ENCODE data around the gene TXLNA.
"Not testable (repeated sequence)": the region's sequence is repeated elsewhere in the genome, so short reads cannot be mapped to it uniquely, and the experiment has no call there.

Gene TXLNA

GRCh38 chr1:32179443-32180185 is at the start of gene TXLNA:
Gene TXLNA, plus strand, starts transcription at chr1:32179675. Its CDS starts 671 bp downstream, at chr1:32180346.
- Histone ChIP-seq H3K27ac (ENCODE audit: low read depth, low read length) (peak within 1 kb of the TSS; percentile 91), H2AFZ (ENCODE audit: low read length, unreplicated experiment) (peak within 1 kb of the TSS; percentile 98), H3K36me3 (ENCODE audit: insufficient read depth, low read length) (peaks cover 8% of the 10 kb centered on the region), H3K79me2 (ENCODE audit: control insufficient read depth, insufficient read depth, low read length, unreplicated experiment) (peaks cover 41% of the 10 kb centered on the region), H3K27me3 (ENCODE audit: insufficient read depth, low read length) (no peaks in the 10 kb centered on the region), H3K4me3 (ENCODE audit: low read depth, low read length) (peak within 1 kb of the TSS; percentile 90), H3K4me1 (ENCODE audit: control insufficient read depth, insufficient read depth, low read length, unreplicated experiment) (peaks cover 25% of the 10 kb centered on the region)

- not testable (repeated sequence) for H2AFZ ChIP-seq (ENCODE audit: low read length, unreplicated experiment); H3K4me3 ChIP-seq (ENCODE audit: low read depth, low read length); H3K36me3 ChIP-seq (ENCODE audit: insufficient read depth, low read length); H3K27me3 ChIP-seq (ENCODE audit: insufficient read depth, low read length)
- Histone ChIP-seq H3K79me2 (ENCODE audit: control insufficient read depth, insufficient read depth, low read length, unreplicated experiment) (peaks cover 65% of the 10 kb centered on the region), H3K27ac (ENCODE audit: low read depth, low read length) (peak overlapping the region; percentile 57), H3K4me1 (ENCODE audit: control insufficient read depth, insufficient read depth, low read length, unreplicated experiment) (peaks cover 11% of the 10 kb centered on the region)
Observed at GRCh38 chr1:32133950-32134280, 45.6 kb upstream of the TXLNA start.

GRCh38 chr1:32137111-32137510 is 42.4 kb upstream of the TXLNA start:
- no peak overlapping the region for H3K27ac ChIP-seq (ENCODE audit: low read depth, low read length)
- H3K4me1 ChIP-seq (ENCODE audit: control insufficient read depth, insufficient read depth, low read length, unreplicated experiment) = peaks cover 21% of the 10 kb centered on the region
- H3K36me3 ChIP-seq (ENCODE audit: insufficient read depth, low read length) = no peaks in the 10 kb centered on the region; the same call in 1 of the 2 replicates
- no peaks in the 10 kb centered on the region for H3K27me3 ChIP-seq (ENCODE audit: insufficient read depth, low read length)
- H2AFZ ChIP-seq (ENCODE audit: low read length, unreplicated experiment) = no peak overlapping the region
- no peak overlapping the region for H3K4me3 ChIP-seq (ENCODE audit: low read depth, low read length)
- H3K79me2 ChIP-seq (ENCODE audit: control insufficient read depth, insufficient read depth, low read length, unreplicated experiment) = peaks cover 71% of the 10 kb centered on the region

GRCh38 chr1:32138965-32139364 is 40.5 kb upstream of the TXLNA start:
- Histone ChIP-seq H3K36me3 (ENCODE audit: insufficient read depth, low read length) (no peaks in the 10 kb centered on the region; the same call in 1 of the 2 replicates), H3K27me3 (ENCODE audit: insufficient read depth, low read length) (no peaks in the 10 kb centered on the region), H3K79me2 (ENCODE audit: control insufficient read depth, insufficient read depth, low read length, unreplicated experiment) (peaks cover 83% of the 10 kb centered on the region), H2AFZ (ENCODE audit: low read length, unreplicated experiment) (no peak overlapping the region), H3K4me3 (ENCODE audit: low read depth, low read length) (no peak overlapping the region), H3K4me1 (ENCODE audit: control insufficient read depth, insufficient read depth, low read length, unreplicated experiment) (peaks cover 30% of the 10 kb centered on the region), H3K27ac (ENCODE audit: low read depth, low read length) (peak overlapping the region; percentile 58)

GRCh38 chr1:32142446-32143301 is 36.8 kb upstream of the TXLNA start:
- Histone ChIP-seq H3K27ac (ENCODE audit: low read depth, low read length) (peak overlapping the region; percentile 55), H3K79me2 (ENCODE audit: control insufficient read depth, insufficient read depth, low read length, unreplicated experiment) (peaks cover 80% of the 10 kb centered on the region), H3K4me3 (ENCODE audit: low read depth, low read length) (no peak overlapping the region)

GRCh38 chr1:32143302-32143695 is 36.2 kb upstream of the TXLNA start:
- Histone ChIP-seq H3K4me1 (ENCODE audit: control insufficient read depth, insufficient read depth, low read length, unreplicated experiment) (peaks cover 34% of the 10 kb centered on the region), H3K79me2 (ENCODE audit: control insufficient read depth, insufficient read depth, low read length, unreplicated experiment) (peaks cover 81% of the 10 kb centered on the region)
- not testable (repeated sequence) for H3K4me3 ChIP-seq (ENCODE audit: low read depth, low read length); H2AFZ ChIP-seq (ENCODE audit: low read length, unreplicated experiment); H3K36me3 ChIP-seq (ENCODE audit: insufficient read depth, low read length); H3K27me3 ChIP-seq (ENCODE audit: insufficient read depth, low read length); H3K27ac ChIP-seq (ENCODE audit: low read depth, low read length)

More at GRCh38 chr1:32142446-32143301, 36.8 kb upstream of the TXLNA start:
- Histone ChIP-seq H3K4me1 (ENCODE audit: control insufficient read depth, insufficient read depth, low read length, unreplicated experiment) (peaks cover 34% of the 10 kb centered on the region), H2AFZ (ENCODE audit: low read length, unreplicated experiment) (no peak overlapping the region), H3K27me3 (ENCODE audit: insufficient read depth, low read length) (no peaks in the 10 kb centered on the region), H3K36me3 (ENCODE audit: insufficient read depth, low read length) (no peaks in the 10 kb centered on the region)

- Histone ChIP-seq H3K79me2 (ENCODE audit: control insufficient read depth, insufficient read depth, low read length, unreplicated experiment) (peaks cover 79% of the 10 kb centered on the region), H3K36me3 (ENCODE audit: insufficient read depth, low read length) (peaks cover 3% of the 10 kb centered on the region; the same call in 1 of the 2 replicates), H3K4me3 (ENCODE audit: low read depth, low read length) (no peak overlapping the region), H3K27me3 (ENCODE audit: insufficient read depth, low read length) (no peaks in the 10 kb centered on the region), H3K27ac (ENCODE audit: low read depth, low read length) (peak overlapping the region; percentile 33; the same call in 1 of the 2 replicates), H3K4me1 (ENCODE audit: control insufficient read depth, insufficient read depth, low read length, unreplicated experiment) (peaks cover 27% of the 10 kb centered on the region), H2AFZ (ENCODE audit: low read length, unreplicated experiment) (no peak overlapping the region)
Observed at GRCh38 chr1:32144033-32144432, 35.4 kb upstream of the TXLNA start.

GRCh38 chr1:32147799-32148198 is 31.7 kb upstream of the TXLNA start:
- not testable (repeated sequence) for H3K27me3 ChIP-seq (ENCODE audit: insufficient read depth, low read length); H3K36me3 ChIP-seq (ENCODE audit: insufficient read depth, low read length); H2AFZ ChIP-seq (ENCODE audit: low read length, unreplicated experiment); H3K27ac ChIP-seq (ENCODE audit: low read depth, low read length); H3K4me3 ChIP-seq (ENCODE audit: low read depth, low read length)
- Histone ChIP-seq H3K4me1 (ENCODE audit: control insufficient read depth, insufficient read depth, low read length, unreplicated experiment) (peaks cover 24% of the 10 kb centered on the region), H3K79me2 (ENCODE audit: control insufficient read depth, insufficient read depth, low read length, unreplicated experiment) (peaks cover 80% of the 10 kb centered on the region)

GRCh38 chr1:32150847-32151246 is 28.6 kb upstream of the TXLNA start:
- Histone ChIP-seq H2AFZ (ENCODE audit: low read length, unreplicated experiment) (no peak overlapping the region), H3K27ac (ENCODE audit: low read depth, low read length) (peak overlapping the region; percentile 59), H3K36me3 (ENCODE audit: insufficient read depth, low read length) (peaks cover 3% of the 10 kb centered on the region), H3K4me3 (ENCODE audit: low read depth, low read length) (no peak overlapping the region), H3K4me1 (ENCODE audit: control insufficient read depth, insufficient read depth, low read length, unreplicated experiment) (peaks cover 12% of the 10 kb centered on the region), H3K27me3 (ENCODE audit: insufficient read depth, low read length) (no peaks in the 10 kb centered on the region), H3K79me2 (ENCODE audit: control insufficient read depth, insufficient read depth, low read length, unreplicated experiment) (peaks cover 63% of the 10 kb centered on the region)

GRCh38 chr1:32151319-32151787 is 28.1 kb upstream of the TXLNA start:
- Histone ChIP-seq H3K79me2 (ENCODE audit: control insufficient read depth, insufficient read depth, low read length, unreplicated experiment) (peaks cover 58% of the 10 kb centered on the region), H3K27ac (ENCODE audit: low read depth, low read length) (peak overlapping the region; percentile 59), H3K27me3 (ENCODE audit: insufficient read depth, low read length) (no peaks in the 10 kb centered on the region), H2AFZ (ENCODE audit: low read length, unreplicated experiment) (no peak overlapping the region), H3K4me1 (ENCODE audit: control insufficient read depth, insufficient read depth, low read length, unreplicated experiment) (peaks cover 12% of the 10 kb centered on the region), H3K36me3 (ENCODE audit: insufficient read depth, low read length) (peaks cover 8% of the 10 kb centered on the region), H3K4me3 (ENCODE audit: low read depth, low read length) (no peak overlapping the region)
